GM18870 (cell line): Measurements from ENCODE around the gene ADAM23.

Source experiments
- ATAC-seq: cut with Tn5 transposase; IDR thresholded peaks from one replicate; pipeline ENCODE4 v1.9.1; 2021; ENCODE audit warnings: moderate library complexity; ENCODE audit not compliant: unreplicated experiment

ADAM23 gene

DNA sequence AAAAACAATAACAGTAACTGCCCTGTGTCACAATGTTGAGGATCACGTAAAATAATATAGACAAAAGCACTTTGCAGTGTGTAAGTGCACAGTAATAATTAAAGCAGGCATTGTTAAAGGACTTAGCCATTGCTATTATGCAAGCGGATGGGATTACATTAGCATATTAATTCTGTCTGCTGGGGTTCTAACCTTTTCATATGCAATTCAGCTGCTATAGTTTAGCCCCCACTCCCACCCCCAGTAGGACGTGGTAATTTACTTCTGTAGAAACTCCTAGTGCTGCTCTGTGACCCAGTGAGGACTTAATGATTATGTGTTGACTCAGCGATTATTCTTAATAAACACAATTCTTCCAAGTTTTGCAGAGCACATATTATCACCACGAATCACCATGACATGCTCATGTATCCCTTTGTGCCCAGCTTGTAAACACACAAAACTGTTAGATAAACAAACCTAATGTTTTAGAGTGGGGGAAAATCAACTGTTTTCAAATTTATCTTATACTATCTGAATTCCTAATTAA lies 5.1 kb upstream of the ADAM23 start:
- no peak for ATAC-seq

DNA sequence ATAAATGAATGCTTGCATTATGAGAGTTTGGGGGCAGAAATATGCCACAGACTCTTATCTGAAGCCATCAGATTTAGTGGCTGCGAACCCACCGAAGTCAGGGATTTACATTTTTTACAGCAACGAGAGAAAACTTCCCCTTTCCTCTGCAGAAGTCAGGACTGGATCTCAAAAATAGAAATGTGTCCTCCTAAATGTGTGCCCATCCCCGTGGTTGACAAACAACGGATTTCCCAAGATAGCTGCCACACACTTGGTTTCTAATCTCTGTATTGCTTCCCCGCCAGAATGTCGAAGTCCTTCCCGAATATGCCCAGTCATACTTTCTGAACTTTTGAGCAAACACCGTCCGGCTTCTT lies 879 bp upstream of the ADAM23 start:
- ATAC-seq, result no peak

DNA sequence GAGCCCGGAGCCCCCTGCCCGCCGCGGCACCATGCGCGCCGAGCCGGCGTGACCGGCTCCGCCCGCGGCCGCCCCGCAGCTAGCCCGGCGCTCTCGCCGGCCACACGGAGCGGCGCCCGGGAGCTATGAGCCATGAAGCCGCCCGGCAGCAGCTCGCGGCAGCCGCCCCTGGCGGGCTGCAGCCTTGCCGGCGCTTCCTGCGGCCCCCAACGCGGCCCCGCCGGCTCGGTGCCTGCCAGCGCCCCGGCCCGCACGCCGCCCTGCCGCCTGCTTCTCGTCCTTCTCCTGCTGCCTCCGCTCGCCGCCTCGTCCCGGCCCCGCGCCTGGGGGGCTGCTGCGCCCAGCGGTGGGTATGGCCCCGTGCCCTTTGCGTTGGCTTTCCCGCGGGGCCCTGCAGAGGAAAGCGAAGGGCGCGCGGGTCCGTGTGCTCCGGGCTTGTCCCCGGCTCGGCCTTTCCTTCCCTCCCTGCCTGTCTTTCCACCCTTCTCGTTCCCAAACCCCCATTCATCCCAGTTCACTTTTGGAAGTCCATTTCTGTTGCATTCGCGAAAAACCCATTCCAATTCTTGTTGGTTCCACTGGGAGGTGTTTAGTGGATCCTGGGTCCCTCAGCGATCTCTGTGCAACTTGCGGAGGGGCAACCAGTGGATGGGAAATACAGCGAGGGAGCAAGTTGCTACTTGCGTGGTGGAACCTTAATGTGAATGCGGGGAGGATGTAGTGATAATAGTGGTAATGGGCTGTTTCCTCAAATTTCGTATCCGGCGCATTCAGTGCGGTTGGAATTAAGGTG lies 599 bp downstream of the ADAM23 start:
- ATAC-seq, result no peak

DNA sequence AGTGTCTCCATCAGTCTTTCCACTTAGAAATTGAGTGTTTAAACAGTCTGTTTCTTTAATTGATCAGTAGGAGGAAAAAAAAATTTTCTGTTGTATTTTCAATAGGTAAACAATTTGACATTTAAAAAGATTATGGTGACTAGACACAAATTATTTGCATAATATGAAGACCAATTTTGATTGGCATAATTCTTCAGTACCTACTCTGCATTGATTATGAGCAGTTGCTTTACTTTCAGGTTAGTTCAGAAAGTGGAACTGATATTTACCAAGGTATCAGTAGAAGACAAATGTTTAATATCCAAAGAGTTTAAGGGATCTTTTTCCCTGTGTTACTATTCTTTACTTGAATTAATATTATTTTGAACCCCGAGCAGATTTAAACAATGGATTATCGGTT lies 2.6 kb downstream of the ADAM23 start:
- ATAC-seq, result peak; percentile 56

DNA sequence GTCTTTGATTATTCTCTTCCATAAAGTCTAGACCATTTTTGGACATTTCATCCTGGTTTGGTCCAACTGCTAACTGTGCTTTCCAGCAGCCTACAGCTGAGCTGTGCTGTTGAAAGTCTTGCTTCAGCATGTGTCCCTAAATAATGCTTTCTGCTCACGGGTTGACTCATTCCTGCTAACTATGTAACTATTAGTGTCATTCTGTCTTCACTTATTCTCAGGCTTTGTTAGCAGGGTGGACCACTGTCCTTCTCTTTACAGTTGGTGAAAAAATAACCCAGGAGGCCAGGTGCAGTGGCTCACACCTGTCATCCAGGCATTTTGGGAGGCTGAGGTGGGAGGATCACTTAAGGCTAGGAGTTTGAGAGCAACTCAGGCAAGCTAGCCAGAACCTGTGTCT lies 8.9 kb downstream of the ADAM23 start:
- ATAC-seq, result peak; percentile 68

DNA sequence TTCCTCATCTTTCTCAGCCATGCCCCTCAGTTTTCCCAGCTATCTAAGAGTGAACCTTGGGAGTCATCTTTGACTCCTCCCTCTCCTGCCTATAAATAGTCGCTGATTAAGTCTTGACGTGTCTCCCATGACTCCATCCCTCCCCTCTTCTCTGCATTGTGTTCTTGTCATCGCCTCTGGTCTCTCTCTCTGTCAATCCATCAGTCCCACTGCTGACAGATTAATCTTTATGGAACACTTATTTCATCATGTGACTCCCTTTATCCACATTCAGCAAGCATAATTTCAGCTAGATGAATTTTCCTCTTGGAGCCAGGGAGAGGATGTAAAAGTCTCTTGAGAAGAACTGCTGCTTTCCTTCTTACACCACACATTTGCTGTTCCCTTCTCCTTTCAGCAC lies 9.4 kb downstream of the ADAM23 start:
- ATAC-seq, result no peak

DNA sequence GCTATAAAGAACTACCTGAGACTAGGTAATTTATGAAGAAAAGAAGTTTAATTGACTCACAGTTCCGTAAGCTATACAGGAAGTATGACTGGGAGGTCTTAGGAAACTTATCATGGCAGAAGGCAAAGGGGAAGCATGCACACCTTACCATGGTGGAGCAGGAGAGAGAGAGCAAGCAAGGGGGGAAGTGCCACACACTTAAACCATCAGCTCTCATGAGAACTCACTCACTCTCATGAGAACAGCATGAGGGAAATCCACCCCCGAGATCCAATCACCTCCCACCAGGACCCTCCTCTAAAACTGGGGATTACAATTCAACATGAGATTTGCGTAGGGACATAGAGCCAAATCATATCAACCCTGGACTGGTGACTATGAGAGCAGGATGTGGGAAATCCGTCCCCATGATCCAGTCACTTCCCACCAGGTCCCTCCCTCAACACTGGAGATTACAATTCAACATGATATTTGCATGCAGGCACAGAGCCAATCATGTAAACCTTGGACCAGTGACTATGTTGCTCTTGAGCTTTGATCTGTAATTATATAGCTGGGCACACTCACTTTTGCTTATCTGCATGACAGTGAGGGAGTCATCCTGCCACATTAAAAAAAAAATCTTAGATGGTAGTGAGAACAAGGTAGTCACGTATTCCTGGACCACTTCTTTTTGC lies 12.9 kb downstream of the ADAM23 start:
- no peak for ATAC-seq

DNA sequence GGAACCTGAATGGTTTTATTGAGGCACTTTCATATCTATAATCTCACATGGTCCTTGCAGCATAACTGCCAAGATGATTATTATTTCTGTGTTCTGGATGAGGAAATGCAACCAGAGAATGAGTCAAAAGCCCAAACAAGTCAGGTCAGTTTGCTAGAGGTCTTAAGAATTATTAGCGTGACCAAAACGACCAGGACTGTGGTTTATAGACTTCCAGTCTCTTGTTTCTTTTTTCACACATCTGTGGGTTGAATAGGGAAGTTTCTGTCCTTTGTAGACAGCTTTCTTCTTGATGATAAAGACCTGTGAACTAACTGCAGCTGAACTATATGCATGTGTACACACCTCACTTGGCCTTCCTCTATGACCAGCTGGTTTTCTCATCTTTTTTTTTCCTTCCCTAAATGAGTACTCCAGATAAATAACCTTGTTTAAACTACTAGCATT lies 13.9 kb downstream of the ADAM23 start:
- peak; percentile 97 for ATAC-seq

DNA sequence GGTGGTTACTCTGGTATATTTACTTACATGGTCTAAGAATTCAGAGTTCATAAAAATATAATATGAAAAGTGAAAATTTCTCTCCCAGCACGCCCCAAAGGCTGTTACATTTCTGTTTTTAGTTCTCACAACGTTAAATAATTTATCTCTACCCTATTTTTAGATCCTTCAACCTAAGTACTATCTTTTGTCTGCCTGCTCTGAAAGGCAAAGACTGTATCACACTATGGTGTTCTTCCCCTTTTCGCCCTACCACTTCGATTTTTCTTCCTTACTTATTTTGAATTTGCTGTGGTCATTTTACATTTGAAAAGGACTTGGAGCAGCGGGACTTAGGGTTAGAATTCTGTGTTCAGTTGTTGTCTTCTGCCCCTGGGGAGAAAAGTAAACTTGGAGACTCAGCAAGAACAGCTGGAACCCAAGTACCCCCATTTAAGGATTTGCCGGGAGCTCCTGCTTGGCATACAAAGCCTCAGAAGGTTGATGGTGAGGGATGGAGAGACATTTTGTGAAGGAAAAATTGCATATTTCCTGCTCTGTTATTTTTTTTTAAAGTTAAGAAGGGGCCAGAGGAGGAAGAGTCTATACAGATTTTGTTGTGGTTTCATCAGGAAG lies 19.0 kb downstream of the ADAM23 start:
- ATAC-seq, result no peak

DNA sequence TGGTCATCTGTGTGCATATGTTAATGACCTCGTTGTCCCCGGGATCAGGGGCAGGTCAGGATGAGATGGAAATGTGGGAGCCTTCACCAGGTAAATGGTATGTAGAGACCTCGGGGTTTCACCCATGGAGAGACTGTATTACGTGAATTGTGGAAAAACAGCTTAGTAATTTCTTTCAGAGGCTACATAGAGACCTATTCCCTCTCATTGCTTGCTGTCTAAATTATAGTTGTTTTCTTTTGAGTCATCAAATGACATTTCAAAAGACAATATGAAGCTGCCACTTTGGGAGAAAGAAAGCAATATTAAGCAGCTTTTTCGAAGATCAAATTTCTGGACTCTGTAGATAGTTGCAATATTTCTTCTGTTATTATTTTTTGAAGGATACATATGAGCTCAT lies 20.4 kb downstream of the ADAM23 start:
- no peak for ATAC-seq

DNA sequence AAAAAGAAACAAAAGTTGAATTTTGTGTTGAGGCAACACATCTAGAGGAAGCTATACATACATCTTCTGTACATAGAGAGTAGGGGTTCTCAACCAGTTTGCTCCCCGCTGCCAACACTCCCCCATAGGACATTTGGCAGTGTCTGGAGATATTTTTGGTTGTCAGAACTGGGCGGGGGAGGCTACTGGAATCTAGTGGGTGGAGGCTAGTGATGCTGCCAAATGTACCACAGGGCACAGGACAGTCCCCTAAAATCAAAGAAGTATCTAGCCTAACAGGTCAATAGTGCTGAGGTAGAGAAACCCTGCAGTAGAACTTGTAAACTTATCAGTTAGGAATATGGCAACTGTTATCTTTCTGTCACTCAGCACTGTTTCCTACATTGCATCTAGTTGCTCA lies 21.3 kb downstream of the ADAM23 start:
- ATAC-seq, result no peak

DNA sequence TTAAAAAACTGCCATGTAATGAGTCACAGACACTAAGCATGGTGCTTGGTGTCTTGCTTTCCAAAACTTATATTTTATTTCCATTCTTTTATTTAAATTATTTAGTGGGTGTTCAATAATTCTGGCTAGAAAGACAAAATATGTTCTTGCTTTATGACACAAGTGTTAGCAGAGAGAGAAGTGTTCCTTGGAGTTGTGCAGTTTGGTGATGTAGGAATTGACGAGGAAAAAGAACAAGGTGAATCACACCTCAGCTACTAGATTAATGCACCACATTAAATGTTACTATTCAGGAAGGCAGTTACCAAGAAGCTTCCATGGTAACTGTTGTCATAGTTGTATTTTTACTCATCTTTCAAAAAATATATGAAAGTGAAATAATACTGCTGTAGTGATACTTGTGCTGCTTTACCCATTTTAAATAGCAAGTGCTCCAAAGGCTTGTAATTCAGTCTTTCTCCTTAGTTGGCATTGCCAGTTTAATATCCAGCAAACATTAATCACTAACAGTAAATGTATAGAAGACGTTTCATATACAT lies 28.3 kb downstream of the ADAM23 start:
- ATAC-seq, result peak; percentile 65

DNA sequence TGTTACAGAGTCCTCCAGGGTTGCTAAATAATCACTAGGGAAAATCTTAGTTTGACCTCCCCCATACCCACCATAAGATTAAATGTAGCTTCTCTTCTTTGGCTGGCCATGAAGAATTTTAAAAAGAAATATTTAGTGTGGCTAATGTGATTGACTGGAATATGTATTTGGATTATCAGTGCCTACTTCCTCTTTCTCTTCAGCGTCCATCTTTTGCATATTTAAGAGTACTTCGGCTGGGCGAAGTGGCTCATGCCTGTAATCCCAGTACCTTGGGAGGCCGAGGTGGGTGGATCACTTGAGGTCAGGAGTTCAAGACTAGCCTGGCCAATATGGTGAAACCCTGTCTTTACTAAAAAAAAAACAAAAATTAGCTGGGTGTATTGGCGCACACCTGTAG lies 28.8 kb downstream of the ADAM23 start:
- ATAC-seq, result no peak

DNA sequence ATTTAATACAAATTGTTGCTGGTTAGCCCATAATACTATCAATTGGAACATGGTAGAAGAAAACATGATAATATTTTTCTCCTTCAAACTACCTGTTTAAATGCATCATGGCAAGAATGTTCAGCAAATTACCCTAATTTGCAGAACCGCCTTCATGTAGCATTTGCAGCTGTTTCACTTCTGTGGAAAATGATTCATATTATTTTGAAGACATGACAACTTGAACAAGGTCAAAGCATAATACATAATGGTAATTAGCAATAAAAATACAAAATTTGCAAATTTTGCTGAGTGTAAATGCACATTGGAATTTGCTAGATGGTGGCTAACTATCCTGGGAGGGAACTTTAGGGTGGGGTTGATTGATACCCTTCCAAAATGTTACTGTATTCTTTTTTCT lies 30.8 kb downstream of the ADAM23 start:
- ATAC-seq, result no peak

DNA sequence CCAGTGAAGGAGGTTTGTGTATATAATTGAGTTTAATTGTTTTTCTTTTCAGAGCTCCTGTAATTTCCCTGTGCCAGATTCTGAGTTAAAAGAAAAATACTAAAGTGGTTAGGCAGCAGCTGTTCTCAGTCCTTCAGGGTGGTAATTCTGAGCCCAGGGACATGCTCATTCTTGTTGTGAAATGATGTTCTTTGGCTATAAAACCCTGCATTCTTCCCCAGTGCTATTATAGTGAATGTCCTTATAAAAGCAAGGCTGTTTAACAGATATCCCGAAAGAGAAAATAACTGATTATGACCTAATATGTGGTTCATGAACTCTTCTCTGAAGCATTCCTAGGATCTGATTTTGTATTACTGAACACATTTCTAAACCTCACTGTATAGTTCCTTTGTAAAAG lies 34.0 kb downstream of the ADAM23 start:
- no peak for ATAC-seq

DNA sequence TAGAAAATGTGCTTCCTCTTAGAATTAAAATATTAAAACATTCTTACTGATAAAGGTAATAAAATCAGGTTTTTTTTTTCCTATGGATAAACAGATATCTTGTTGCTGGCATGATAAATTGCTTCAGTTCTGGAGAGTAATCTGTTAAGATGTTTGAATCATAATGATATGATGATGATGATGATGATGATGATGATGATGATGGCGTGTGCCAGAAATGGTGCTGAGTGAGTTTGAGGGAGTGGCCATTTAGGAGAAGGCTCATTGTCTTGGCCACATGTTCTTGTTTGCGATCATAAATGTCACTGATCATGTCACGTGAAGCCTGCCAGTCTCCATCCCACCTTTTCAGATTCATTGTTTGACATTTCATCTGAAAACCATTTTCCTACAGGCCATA lies 35.0 kb downstream of the ADAM23 start:
- no peak for ATAC-seq

DNA sequence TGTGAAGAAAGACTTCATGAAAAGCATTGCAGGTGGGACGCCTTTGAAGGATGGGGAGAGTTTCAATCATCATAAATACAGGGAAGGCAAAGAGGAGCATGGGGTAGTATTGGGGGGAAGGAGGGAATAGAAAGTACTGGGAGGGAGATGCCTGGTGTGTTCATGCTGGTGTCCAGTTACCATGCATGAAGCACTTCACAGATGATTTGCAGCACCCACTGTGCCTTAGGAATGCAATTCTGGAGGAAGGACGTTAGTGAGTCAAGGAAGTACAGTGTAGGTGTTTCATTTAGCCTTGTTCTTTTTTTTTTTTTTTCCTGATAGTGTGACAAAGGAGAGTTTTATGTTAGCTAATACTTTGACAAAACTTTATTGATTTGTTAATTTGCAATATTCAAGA lies 36.8 kb downstream of the ADAM23 start:
- no peak for ATAC-seq

DNA sequence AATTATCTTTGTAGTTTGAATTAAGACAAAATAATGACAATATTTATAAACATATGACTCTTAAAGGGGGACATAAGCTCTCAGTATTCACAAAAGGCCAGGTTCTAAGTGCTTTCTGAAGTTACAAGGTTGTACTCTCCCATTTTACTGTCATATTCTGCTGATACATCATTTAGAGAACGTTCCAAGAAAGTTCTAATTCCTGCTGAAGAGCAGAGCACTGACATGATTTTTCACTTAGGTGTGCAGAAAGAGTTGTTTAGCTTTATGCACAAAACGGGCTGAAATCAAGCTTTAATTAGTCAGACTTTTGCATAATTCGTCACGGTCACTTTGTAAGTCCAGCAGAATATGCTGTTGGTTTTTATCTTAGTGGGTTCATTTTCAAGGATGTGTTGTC lies 37.3 kb downstream of the ADAM23 start:
- ATAC-seq, result no peak

DNA sequence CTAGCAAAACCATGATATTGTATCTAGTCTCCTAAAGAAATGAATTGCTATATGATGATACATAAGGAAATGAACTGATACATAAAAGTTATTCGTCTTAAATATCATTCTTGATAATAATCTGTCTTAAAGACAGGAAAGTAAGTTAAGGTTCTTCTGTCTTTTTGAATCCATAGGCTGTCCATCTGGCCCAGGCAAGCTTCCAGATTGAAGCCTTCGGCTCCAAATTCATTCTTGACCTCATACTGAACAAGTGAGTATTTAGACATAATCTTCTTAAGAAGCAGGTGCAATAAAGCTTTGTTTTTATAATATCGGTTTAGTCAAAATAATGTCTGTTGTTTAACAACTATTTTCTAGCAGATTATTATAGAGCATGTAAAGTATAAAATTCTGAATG lies 37.7 kb downstream of the ADAM23 start:
- ATAC-seq, result no peak

DNA sequence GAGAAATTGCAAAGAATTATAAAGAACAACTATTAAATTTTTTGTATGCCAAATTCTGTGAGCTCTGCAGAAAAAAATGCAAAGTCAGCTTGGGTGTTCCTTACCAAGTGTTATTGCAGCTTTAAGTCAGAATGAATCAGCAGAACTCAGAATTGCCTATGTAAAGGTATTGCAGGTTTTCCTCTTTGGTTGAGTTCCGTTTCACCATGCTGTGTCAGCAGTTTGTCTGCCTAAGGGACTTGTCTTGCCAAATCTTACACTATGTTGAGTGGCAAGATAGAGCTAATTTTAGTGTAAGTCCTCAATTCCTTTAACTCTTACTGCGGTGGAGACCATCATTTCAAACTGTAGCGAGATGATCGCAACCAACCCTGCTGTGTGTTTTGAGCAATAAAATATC lies 38.8 kb downstream of the ADAM23 start:
- no peak for ATAC-seq

DNA sequence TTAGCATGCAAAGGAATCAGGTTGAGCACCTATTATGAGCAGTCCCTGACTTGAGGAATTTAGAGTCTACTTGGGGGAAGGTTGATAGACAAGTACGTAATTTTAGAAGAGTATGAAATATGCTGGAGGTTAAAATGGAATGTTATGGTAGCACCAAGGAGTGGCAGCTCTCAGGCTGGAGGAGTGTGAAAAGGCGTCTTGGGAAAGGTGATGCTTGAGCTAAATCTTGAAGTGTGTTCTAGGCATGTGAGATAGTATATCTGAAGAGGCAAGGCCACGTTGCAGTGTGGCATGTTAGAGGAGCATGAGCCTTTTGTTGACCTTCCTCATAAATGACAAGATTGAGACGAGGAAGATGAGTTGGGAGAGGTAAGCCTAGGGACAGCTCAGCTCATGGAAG lies 39.3 kb downstream of the ADAM23 start:
- no peak for ATAC-seq

DNA sequence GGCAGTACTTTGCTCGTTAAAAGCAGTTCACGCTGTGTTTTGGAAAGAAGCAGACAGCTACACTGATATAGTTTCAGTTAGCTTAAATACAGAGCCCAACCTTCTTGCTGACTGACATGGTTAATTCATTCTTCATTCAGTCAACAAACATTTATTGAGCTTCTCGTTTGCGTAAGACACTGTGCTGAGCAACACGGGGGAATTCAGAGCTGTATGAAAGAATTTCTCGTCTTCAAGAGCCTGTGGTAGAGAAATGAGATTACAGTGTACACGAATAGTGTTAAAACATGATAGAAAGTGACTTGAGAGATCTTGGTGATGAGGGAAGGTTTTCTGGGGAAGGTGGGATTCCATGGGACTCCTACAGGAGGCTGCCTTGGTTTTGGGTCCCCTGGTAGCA lies 44.7 kb downstream of the ADAM23 start:
- ATAC-seq, result no peak
